ENCODE results near the gene EPB41L1.

EPB41L1 gene

DNA sequence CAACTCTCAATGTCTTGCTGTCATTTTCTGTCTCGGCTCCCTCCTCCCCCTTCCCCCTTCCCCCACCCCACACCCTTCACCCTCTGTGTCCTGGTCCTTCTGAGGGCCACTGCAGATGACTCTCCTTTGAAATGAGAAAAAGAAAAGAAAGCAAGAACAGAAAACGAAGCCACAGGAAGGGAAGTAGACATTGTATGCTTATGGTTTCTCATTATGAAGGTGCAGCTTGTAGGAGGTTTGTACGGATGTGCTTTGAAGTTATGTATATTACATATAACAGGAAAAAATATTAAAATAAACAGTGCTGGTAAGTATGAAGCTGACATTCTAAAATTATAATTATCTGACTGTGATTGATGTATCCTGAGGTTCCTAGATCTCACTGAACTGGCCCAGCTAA lies 75.5 kb downstream of the EPB41L1 start:
- DNase-seq (ENCODE audit: low read depth), result no peak

DNA sequence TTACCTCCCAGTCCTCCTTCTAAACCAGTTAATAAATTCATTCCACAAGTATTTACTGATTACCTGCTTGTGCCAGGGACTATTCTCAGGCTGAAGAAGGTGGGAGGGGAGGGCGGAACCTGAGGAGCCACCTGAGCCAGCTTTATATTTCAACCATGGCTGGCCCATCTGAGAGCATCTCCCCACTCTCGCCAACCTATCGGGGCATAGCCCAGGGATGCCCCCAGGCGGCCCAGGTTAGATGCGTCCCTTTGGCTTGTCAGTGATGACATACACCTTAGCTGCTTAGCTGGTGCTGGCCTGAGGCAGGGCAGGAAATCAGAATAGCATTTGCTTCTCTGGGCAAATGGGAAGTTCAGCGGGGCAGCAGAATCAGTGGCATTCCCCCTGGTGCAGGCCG lies 76.8 kb downstream of the EPB41L1 start:
- DNase-seq (ENCODE audit: low read depth), result no peak

DNA sequence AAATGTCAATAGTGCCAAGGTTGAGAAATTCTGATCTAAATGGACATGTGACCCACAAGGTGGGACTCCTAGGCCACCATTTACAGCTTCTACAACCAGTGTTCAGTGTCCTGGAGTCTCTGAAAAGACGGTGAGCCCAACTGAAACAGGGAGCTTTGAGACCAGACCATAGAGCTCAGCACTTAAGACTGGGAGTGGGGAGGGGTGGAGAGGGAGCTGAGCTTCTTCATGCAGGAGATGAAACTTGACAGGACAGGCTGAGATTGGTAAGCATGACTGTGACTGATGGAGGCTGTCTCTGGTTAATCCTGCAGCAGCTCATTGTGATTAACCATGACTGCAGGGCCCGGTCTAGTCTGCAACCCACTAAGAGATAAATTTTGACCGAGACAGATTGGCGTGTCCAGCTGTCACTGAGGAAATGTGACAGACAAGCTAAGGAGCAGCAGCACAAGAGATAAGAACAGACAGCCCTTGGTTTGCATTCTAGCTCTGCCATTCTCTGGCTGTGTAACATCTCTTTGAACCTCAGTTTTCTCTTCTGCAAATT lies 80.3 kb downstream of the EPB41L1 start:
- DNase-seq (ENCODE audit: low read depth), result no peak

DNA sequence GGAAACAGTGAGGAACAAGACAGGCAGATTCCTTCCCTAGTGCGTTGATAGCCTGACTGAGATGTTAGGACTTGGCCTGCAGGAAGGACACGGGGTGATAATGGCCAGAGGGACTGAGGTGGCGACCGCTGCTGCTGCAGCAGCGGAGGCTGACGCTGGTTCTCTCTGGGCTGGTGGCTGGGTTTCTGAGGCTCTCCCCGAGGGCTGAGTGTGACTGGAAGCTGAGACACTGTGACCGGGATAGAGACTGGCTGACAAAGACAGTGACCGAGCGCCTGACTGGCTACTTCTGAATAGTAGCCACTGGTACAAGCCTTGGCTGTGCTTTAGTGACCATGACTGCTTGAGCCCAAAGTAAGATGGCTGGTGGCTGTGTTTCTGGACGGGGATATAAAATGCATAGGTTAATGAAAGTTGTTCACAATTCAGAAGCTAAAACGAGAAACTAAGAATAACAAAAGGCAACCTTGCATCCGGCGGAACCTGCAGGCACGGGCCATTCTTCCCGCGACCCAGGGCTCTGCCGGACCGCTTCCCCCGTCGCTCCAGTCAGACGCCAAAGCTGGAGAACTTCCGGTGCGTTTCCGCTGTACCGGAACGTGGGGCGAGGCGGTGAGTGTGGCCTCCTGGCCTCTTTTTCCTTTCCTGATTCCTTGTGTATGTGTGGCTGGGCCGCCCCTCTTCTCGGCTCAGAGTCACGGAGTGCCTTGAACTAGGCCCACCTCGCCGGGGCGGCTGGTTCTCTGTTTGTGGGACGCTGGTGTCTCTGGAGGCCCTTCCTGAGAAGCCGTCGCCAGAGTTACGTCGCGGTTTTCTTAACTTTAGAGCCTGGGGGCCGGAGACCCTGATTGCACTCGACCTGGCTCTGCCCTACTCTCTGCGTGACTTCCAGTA lies 81.6 kb downstream of the EPB41L1 start, which contains the start of gene AAR2:
TSS of gene AAR2 (plus strand) at position 587 of the 894 bp plus-strand sequence. CDS start 3,391 bp downstream, outside the sequence.
- DNase-seq (ENCODE audit: low read depth), result peak; percentile 68

DNA sequence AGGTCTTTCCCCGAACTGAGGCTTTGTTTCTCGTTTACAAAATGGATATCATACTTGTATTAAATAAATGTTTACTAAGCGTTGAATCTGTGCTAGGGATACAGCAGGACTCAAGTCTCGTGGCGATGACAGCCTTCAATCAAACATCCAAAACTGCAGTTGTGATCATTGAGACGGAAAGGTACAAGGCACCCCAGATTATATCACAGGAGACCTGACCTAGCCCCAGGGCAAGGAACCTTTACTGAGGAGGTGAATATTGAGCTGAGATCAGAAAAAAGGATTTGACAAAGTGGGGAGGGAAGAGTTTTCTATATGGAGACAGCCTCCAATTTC lies 82.2 kb downstream of the EPB41L1 start:
- no peak for DNase-seq (ENCODE audit: low read depth)

DNA sequence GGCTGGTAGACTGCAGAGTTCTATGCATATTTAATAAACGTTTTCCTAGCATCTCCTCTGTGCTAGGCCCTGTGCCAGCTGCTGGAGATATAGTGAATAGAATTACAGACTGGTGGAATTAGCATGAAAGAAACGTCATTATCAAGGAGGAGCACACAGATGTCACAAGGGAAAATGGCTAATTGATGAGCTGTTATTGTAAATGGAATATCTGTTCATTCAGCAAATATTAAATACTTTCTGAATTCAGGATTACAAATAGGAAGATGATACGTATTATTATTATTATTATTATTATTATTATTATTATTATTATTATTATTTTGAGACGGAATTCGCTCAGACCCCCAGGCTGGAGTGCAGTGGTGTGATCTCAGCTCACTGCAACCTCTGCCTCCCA lies 82.9 kb downstream of the EPB41L1 start:
- DNase-seq (ENCODE audit: low read depth), result no peak

DNA sequence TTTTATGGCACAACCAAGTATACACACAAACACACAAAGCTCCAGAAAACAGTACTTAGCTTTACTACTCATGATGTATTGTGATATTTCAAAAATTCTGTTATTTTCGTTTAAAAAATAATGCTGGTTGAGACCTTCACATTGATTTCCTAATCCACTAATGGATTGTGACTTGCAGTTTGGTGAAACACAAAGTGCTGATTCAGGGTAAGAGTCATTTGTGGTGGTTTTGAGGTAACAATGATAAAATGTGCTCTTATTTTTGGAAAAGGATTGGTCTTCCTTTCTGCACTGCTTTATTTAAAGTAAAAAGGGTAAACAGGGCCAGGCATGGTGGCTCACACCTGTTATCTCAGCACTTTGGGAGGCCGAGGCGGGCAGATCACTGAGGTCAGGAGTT lies 83.6 kb downstream of the EPB41L1 start:
- no peak for DNase-seq (ENCODE audit: low read depth)

DNA sequence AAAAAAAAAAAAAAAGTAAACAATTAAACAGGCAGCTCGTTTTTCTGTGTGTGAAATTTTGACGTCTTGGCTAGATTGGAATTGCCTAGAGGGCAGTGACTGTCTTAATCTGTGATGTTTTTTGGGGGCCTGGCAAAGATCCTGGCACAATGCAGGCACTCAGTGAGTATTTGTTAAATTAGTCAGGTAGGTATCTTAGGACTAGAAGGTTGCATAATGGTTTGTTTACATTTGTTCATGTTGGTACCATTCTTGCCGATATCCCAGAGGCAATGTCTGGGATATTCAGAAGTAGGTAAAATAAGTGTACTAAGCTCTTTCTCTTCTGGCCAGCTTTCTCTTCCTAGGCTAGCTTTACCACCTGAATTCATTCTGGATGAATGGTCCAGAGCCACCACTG lies 84.2 kb downstream of the EPB41L1 start:
- no peak for DNase-seq (ENCODE audit: low read depth)

DNA sequence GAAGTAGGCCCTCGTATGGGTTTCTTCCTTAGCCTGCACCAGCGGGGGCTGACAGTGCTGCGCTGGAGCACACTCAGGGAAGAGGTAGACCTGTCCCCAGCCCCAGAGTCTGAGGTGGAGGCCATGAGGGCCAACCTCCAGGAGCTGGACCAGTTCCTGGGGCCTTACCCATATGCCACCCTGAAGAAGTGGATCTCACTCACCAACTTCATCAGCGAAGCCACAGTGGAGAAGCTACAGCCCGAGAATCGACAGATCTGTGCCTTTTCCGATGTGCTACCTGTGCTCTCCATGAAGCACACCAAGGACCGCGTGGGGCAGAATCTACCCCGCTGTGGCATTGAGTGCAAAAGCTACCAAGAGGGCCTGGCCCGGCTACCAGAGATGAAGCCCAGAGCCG lies 85.5 kb downstream of the EPB41L1 start:
- no peak for DNase-seq (ENCODE audit: low read depth)

DNA sequence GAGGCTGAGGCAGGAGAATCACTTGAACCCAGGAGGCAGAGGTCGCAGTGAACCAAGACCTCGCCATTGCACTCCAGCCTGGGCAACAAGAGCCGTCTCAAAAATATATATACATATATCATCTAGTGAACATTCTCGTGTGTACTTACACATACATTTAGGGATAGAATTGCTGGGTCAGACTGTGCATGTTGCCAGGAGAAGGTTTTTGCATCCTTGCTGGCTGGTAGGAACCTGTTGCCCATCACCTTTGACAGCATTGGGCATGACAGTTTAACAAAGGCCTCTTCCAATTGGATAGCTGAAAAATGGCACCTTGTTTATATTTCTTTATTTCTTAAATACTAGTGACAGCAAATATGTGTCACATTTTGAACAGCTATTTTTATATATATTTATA lies 87.1 kb downstream of the EPB41L1 start:
- no peak for DNase-seq (ENCODE audit: low read depth)

DNA sequence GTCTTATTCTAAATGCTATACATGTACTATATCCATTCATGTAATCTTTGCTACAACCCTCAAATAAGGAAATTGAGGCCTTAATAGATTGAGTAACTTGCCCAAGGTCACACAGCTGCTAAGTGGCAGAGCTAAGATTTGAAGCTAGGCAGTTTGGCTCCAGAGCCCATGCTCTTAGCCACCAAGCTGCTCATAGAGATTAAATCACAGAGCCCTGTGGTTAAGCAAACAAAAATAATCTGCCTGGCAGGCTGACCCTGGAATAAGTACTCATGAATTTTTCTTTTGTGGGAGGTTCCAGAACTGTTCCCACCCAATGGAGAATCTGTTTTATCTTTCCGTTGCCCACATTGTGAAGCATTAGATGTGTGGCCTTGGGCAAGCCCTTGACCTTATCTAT lies 89.2 kb downstream of the EPB41L1 start:
- DNase-seq (ENCODE audit: low read depth), result no peak

DNA sequence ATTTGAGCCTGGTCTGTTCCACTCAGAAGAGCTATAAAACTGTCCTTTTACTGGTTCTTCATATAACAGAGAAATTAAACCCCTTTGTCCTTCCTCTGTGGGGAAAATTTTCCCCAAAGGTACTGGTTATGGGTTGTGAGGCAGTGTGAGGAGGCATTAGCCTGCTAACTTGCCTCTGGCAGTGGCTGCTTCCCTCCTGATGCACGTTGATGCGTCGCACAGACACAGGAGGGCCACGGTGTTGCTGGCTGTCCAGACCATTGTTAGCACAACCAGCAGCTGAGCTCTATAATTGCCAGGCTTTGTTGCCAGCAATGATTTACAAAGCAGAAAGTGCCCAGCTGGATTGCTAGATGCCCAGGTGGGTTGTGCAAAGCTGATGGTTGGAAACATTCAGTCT lies 91.9 kb downstream of the EPB41L1 start:
- DNase-seq (ENCODE audit: low read depth), result no peak

DNA sequence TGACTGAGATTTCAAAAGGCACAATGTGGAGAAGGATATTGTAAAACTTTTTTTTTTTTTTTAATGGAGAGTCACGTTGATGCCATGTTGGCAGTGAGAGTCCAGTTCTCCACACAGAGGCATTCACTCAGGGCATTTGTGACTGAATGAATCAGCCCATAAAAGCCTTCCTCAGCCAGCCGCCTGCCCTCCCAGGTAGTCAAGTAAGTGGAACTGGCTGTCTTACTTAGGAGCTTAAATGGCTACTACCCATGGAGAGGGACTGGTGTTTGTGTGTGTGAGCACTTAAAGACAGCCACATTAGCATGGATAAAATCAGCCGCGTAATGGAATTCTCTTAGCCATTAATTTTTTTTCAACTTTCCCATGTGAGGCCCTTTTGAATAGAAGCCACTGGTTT lies 94.3 kb downstream of the EPB41L1 start:
- no peak for DNase-seq (ENCODE audit: low read depth)

DNA sequence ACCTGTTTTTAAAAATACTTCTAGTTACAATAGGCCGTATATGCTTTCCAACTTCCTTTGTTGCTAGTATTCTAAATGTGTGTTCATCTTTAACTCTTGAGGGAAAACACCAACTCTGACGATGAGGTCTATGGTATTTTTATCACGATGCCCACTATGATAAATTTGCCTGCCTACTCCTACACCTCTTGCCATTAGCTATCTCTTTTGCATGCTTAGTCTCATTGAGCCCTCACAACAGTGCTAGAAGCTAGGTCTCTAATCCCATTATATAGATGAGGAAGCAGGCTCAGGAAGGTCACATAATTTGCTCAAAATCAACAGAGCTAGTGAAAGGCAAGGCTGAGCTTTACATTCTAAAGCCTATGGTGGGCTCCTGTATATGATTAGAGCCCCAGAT lies 94.9 kb downstream of the EPB41L1 start:
- DNase-seq (ENCODE audit: low read depth), result no peak

DNA sequence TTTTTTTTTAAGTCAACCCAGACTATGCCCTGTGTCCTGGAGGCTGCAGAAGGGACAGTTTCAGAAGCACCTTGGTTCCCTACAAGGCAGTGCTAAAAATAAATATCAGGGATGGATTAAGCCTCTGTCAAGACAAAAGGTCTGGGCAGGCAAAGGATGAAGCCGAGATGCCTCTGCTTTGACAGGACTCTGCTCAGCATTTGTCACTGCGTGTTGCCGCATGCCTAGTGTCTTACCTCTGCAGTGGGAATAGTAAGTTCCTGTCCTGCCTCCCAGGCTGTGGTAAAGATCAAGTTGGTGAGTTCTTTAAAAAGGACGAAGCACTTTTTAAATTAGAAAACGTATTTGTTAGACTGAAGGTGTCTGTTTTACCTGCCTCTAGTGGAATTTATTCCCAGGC lies 96.9 kb downstream of the EPB41L1 start:
- DNase-seq (ENCODE audit: low read depth), result no peak

DNA sequence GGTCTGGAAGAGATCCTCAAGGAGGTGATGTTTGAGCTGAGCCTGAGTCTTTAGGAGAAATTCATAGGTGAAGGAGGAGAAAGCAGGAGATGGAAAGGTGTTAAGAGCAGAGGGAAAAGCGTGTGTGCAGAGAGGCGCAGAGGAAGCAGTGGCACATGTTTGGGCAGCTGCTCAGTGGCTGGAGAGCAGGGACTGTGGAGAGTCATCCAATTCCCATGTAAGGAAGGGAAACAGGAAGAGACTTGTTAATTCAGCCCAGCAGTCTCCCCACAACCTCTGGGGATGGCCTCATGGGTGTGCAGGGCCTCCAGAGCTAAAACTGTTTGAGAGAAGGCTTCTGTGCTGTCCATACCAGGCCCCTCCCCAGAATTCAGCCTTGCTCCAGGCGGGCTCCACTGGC lies 98.0 kb downstream of the EPB41L1 start:
- DNase-seq (ENCODE audit: low read depth), result no peak

DNA sequence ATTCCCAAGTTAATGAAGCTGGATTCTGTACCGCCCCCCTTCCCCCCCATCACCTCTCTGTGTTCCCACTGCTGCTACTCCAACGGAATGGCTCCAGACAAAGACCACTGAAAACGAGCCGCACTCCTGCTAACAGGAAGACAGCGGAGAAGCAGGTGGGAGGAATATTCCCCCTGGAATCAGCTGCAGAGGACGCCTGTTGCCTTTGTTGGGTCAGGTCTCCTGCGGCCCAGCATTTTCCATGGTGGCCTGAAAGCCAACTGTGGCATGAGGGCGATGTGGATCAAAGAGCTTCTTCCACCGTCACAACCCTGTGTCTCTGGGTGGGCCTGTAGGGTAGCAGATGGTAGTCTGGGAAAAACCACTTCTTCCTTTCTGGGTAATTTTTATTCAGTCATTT lies 98.5 kb downstream of the EPB41L1 start:
- no peak for DNase-seq (ENCODE audit: low read depth)

DNA sequence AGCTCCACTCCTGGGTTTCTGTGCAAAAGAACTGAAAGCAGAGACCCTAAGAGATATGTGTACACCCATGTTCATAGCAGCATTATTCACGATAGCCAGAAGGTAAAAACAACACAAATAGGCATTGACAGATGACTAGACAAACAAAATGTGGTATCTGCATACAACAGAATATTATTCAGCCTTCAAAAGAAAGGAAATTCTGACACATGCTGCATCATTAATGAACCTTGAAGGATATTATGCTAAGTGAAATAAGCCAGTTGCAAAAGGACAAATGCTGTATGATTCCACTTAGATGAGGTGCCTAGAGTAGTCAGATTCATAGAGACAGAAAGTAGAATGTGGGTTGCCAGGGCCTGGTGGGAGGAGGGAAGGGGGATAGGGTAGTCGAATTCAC lies 99.5 kb downstream of the EPB41L1 start:
- no peak for DNase-seq (ENCODE audit: low read depth)

DNA sequence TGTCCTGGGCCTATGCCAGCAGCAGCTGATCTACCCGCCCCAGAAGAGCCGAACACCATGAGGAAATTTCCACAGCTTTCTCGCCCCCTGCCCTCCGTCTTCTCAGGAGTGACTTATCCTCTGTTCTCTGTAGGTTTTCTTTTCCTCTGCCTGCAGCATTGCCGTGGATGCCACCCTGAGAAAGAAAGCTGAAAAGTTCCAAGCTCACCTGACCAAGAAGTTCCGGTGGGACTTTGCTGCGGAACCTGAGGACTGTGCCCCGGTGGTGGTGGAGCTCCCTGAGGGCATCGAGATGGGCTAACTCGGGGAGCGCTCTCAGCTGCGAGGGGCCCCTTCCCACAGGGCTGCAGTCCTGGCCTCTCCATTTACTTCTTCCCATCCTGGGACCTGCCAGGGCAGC lies 100.9 kb downstream of the EPB41L1 start:
- no peak for DNase-seq (ENCODE audit: low read depth)

DNA sequence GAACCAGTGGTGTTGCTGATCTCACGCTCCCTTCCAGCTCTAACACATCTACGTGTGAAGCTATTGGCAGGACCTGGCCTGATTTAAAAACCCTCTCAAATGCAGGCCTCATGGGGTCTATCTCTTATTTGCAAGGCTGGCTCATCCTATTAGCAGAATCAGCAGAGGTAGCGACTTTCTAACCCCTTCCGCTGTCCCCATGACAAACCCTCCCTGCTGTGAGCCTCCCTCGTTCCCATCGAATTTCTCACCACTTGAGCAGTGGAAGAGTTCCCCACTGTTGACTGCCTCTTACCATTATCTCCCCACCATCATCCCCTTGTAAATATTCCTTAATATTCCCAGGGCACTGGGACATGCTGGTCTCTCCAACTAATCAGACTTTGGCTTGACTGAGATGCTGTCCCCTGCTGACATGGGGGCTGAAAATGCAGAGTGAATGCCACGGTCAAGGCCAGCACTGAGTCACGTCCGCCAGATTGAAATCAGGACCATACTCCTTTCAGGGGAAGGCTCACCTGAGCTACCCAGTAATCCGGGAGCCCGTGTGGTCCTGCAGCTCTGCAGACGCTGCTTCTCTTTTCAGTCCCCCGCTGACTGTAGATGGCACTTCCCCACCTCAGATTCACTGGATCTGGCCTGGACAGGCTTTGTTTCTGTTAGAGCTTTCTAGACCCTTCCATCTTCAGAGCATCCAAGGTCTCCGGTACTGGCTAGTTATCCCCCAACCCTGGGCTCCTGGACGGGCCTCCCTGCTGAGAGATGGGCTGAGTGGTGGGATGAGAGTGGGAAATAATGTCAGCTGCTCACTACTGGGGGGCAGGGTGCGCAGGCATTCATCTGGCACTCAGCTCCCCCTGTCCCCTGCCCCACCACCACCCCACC lies 104.9 kb downstream of the EPB41L1 start:
- no peak for DNase-seq (ENCODE audit: low read depth)

DNA sequence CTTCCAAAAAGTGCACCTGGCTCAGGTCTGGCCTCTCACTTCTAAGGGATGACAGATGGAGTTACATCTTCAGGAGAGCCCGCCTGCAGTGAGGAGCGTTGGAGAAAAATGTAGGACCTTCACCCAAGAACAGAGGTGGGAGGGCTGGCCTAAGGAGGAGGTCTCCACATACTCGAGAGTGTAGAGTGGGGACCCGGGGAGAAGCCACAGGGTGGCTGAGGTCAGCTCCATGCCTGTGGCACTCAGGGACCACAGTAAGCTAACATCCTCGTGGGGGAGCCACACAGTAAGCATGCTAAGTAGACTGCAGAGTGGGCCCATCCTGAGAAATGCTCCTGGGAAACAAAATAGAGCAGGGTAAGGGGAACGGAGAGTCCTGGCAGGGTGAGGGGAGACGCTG lies 105.8 kb downstream of the EPB41L1 start:
- DNase-seq (ENCODE audit: low read depth), result no peak

DNA sequence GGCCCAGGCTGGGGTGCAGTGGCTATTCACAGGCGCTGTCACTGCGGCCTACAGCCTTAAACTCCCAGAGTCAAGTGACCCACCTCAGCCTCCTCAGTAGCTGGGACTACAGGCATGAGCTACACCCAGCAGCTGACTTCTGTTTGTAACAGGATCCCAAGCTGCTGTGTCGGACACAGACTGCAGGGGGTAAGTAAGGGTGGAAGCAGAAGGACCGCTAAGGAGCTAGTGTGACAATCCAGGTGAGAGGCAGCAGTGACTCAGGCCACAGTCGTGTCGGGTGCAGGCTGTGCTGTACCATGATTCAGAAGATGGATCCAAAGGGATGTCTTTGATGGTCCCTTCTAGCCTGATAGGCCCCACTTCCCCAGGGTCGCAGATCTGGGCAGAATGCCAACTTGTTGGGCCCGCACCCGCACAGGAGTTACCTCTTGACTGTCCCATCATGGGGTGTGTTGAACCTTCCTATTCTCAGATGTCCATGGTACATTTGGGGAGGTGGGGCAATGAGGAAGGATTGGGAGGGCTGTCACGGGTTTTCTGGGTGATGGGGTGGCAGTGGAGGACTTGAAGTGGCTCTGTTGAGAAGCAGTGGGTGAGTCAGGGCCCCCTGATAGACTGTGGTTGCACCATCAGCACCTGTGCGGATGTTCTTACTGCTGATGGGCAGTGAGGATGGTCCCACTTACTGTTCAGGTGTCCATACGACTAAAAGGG lies 107.0 kb downstream of the EPB41L1 start:
- no peak for DNase-seq (ENCODE audit: low read depth)

All from activated T-helper 9 cell treated with anti-CD3 and anti-CD28 coated beads, Interleukin-2, amount 50 U/mL, for 16 hours (primary cell).